Left kidney (tissue), 8 donors: Measurements from ENCODE around the gene RNF25. TPM values are rescaled to one million over a fixed set of nuclear protein-coding genes. Genes with fewer than 3 reads are reported as not detected.

Experiments
- DNase-seq: peaks from one replicate; pipeline ENCODE4 v3.0.0-alpha.2; 2013
- long read RNA-seq, 8 donors: transcript quantifications; one replicate each; lab custom pipeline, GENCODE V29; 2026
- polyA plus RNA-seq: library from polyadenylated mRNA; unstranded; fragments of 120-200 nt; gene quantifications from one replicate; pipeline ENCODE4 v1.2.1, GENCODE V29; 2013; ENCODE audit not compliant: insufficient read length

RNF25 gene, protein sequence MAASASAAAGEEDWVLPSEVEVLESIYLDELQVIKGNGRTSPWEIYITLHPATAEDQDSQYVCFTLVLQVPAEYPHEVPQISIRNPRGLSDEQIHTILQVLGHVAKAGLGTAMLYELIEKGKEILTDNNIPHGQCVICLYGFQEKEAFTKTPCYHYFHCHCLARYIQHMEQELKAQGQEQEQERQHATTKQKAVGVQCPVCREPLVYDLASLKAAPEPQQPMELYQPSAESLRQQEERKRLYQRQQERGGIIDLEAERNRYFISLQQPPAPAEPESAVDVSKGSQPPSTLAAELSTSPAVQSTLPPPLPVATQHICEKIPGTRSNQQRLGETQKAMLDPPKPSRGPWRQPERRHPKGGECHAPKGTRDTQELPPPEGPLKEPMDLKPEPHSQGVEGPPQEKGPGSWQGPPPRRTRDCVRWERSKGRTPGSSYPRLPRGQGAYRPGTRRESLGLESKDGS
- 50.9 TPM for polyA plus RNA-seq
- long read RNA-seq, donor 1, transcript RNF25-201 (10 exons, 1,914 nt) = major isoform, 11 of 11 reads
- long read RNA-seq, donor 1, partial matches to known transcripts = 0 of 11 reads
- long read RNA-seq, donor 1, other reads (novel, unspliced or antisense) = 0 of 11 reads
- long read RNA-seq, donor 2, transcript RNF25-201 (10 exons, 1,914 nt) = major isoform, 14 of 27 reads
- long read RNA-seq, donor 2, partial matches to known transcripts = 12 of 27 reads
- long read RNA-seq, donor 2, other reads (novel, unspliced or antisense) = 0 of 27 reads
- long read RNA-seq, donor 3, transcript RNF25-201 (10 exons, 1,914 nt) = major isoform, 5 of 22 reads
- long read RNA-seq, donor 3, partial matches to known transcripts = 17 of 22 reads
- long read RNA-seq, donor 3, other reads (novel, unspliced or antisense) = 0 of 22 reads
- long read RNA-seq, donor 4, partial matches to known transcripts = 0 of 2 reads
- long read RNA-seq, donor 4, other reads (novel, unspliced or antisense) = 0 of 2 reads
- long read RNA-seq, donor 5, transcript RNF25-201 (10 exons, 1,914 nt) = major isoform, 23 of 82 reads
- long read RNA-seq, donor 5, partial matches to known transcripts = 56 of 82 reads
- long read RNA-seq, donor 5, other reads (novel, unspliced or antisense) = 0 of 82 reads
- long read RNA-seq, donor 6, partial matches to known transcripts = 6 of 12 reads
- long read RNA-seq, donor 6, other reads (novel, unspliced or antisense) = 0 of 12 reads
- long read RNA-seq, donor 7, transcript RNF25-201 (10 exons, 1,914 nt) = major isoform, 8 of 26 reads
- long read RNA-seq, donor 7, partial matches to known transcripts = 16 of 26 reads
- long read RNA-seq, donor 7, other reads (novel, unspliced or antisense) = 0 of 26 reads
- long read RNA-seq, donor 8, transcript RNF25-201 (10 exons, 1,914 nt) = major isoform, 7 of 8 reads
- long read RNA-seq, donor 8, partial matches to known transcripts = 0 of 8 reads
- long read RNA-seq, donor 8, other reads (novel, unspliced or antisense) = 0 of 8 reads

GRCh38 chr2:218671654-218672566, at the start of gene RNF25, which contains the start of gene STK36:
Gene RNF25, minus strand, starts transcription at chr2:218672002. Its CDS starts 32 bp downstream, at chr2:218671970.
Gene STK36, plus strand, starts transcription at chr2:218672086. Its CDS starts 744 bp downstream, at chr2:218672830.
- peak; percentile 87 for DNase-seq

GRCh38 chr2:218721488-218721887, 49.7 kb upstream of the RNF25 start:
- no peak for DNase-seq

- DNase-seq = no peak
Measured at GRCh38 chr2:218720048-218721041, 48.5 kb upstream of the RNF25 start.

GRCh38 chr2:218719457-218719856, 47.7 kb upstream of the RNF25 start:
- DNase-seq = no peak

- DNase-seq = no peak
Measured at GRCh38 chr2:218718058-218718457, 46.3 kb upstream of the RNF25 start.

DNA sequence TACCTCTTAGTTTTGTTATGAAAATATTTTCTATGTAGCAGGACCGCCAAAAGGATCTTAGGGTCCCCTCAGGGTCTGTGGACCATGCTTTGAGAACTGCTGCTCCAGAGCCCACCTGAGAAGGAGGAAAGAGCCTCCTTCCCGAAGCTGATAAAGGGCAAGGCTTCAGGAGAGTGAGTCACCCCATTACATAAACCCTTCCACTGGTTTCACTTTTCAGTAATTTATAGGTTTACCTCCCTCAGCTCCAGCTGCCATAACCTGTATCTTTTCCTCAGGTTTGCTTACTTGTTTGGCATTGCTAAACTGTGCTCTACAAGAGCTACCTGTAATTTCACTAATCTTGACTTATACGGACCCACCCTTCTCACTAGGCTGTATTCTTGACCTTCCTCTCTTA, 45.5 kb upstream of the RNF25 start:
- no peak for DNase-seq

GRCh38 chr2:218716070-218716469, 44.3 kb upstream of the RNF25 start:
- DNase-seq = no peak

DNA sequence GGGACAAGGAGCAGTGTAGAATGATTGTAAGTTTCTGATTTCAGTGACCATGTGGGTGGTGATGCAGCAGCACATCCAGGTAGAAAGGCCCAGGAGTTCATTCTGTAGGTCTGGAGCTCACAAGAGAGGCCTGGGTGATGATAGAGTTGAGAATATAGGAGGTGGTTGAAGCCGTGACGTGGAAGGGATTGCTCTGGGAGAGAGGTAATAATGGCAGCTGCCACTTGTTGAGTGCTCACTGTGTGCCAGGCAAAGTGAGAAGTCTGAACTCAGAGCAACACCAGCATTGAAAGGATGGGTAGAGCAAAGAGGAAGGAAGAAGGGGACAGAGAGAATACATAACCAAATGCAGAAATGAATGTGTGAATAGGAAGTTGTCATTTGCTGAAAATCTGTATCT, 42.1 kb upstream of the RNF25 start:
- no peak for DNase-seq

DNA sequence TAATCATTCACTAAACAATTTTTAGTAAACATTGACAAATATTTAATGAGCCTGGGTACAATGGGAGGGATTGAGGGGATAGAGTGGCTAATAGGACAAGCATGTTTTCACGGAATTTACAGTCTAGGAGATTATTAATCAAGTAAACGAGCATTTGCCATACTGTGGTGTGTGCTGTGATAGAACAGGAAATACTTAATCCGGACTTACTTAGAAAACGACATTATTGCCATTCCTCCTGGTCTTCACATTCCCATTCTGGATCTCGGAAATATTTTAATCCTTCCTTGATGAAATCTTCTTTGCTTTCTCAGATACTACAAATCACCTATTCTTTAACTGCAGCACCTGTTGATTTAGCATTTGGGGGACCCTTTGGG, 39.7 kb upstream of the RNF25 start:
- DNase-seq = peak; percentile 11

- peak; percentile 96 for DNase-seq
Measured at GRCh38 chr2:218710687-218711549, 39.1 kb upstream of the RNF25 start, which contains the start of gene TTLL4. Gene TTLL4, plus strand, starts transcription at chr2:218710835. Its CDS starts 26,842 bp downstream, at chr2:218737677.

GRCh38 chr2:218710334-218710686, 38.5 kb upstream of the RNF25 start:
- no peak for DNase-seq

GRCh38 chr2:218709908-218710307, 38.1 kb upstream of the RNF25 start:
- DNase-seq = no peak

DNA sequence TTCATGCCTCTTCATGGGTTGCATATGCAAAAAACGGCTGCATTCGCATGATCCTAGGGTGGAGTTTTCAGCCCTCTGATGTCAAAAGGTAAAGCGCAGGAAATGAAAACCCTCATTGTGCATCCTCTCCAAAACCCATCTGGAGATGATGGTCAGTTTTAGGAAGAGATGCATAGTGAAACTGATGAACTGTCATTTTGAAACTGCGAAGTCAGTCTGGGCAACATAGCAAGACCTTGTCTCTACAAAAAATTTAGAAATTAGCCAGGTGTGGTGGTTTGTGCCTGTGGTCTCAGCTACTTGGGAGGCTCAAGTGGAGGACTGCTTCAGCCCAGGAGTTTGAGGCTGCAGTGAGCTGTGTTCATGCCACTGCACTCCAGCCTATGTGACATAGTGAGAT, 36.3 kb upstream of the RNF25 start:
- no peak for DNase-seq

DNA sequence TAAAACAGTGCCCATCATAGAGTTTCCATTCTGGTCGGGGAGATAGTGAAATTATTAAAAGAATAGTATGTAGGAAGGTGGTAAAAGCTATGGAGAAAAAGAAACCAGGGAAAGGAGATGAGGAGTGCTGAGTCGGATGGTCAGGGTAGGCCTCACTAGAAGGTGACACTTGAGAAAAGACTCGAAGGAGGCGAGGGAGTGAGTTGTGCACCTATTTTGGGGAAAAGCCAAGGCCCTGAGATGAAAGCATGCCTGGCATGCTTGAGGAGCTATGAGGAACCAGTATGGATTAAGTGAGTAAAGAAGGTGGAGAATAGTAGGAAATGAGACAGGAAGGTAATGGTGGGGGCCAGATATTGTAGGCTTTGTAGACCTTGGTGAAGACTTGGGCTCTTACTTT, 31.5 kb upstream of the RNF25 start:
- no peak for DNase-seq

DNA sequence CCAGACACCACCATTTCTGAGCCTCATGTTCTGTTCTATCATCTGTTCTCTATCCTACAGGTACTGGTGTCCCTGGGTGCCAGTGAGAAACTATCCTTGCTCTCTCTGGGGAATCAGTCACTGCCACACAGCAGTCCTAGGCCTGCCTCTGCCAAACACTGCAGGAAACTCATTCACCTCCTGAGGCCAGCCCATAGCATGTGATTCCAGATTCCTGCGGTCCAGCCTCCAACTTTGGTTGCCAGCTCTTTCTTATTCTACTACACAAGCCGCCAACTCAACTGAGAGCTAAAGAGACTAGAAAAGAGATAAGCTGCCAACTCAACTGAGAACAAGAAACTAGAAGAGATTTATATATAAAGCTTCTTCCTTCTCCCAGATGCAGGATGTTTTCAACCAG, 30.0 kb upstream of the RNF25 start:
- no peak for DNase-seq

DNA sequence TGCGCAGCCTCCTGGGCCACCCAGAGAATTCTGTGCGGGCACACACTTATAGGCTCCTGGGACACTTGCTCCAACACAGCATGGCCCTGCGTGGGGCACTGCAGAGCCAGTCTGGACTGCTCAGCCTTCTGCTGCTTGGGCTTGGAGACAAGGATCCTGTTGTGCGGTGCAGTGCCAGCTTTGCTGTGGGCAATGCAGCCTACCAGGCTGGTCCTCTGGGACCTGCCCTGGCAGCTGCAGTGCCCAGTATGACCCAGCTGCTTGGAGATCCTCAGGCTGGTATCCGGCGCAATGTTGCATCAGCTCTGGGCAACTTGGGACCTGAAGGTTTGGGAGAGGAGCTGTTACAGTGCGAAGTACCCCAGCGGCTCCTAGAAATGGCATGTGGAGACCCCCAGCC, 27.1 kb upstream of the RNF25 start:
- no peak for DNase-seq

DNA sequence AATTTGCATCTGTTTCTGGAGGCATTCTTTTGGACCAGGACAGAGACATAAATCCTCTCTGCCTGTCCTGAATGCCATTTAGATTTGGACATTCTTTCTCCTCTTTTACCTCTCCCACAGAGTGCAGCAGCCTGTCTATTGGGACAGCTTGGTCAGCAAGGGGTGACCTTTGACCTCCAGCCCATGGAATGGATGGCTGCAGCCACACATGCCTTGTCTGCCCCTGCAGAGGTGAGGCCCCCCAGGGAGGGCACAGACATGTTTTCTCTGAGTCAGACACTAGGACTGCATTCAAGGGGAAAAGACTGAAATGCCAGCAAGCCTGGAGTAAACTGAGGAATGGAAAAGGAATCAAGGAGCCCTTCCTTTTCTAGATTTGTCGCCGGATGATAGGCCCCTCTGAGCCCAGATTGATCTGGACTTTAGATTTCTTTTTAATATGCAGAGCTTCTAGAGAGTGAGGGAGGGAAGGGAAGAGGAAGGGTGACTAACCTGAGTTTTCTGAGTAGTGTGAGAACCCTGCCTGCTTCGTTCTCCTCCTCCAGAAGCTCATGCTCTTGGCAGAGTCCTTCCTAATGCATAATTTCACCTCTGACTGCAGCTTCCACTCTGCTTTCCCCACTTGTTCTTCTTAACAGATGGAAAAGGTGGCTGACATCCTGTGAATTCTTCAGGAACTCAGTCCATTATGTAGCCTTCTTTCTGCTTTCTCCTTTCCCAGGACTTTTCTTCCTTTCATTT, 22.8 kb upstream of the RNF25 start:
- DNase-seq = no peak

DNA sequence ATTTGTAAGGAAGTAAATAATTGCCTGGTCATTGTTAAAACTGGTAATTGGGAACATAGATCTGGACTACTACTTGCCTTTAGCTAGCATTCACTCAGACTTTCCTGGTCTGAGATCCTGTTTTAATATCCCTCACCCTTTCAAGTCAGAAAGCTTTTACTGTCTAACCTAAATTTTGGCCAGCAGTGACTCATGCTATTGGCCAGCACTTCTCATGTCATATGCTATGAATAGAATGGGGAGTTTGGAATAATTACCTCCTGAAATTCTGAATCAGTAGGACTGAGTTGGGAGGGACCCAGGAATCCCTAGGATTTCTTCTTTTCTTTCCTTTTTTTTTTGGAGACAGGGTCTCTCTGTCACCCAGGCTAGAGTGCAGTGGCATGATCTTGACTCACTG, 19.4 kb upstream of the RNF25 start:
- DNase-seq = no peak
